Vagina (tissue), 2 donors: ENCODE data around the gene POU5F2.

ENCODE experiments used
- POLR2A ChIP-seq, 2 donors: fragments of 450-650 bp; IDR thresholded peaks; one replicate each; pipeline ENCODE4 v1.6.1; 2017; ENCODE audit warnings: antibody characterized with exemption in 2 of 2, mild to moderate bottlenecking in 2 of 2, moderate library complexity in 2 of 2
- POLR2AphosphoS5 ChIP-seq, 2 donors: sonication (generic); formaldehyde crosslinking; IDR thresholded peaks; one replicate each; pipeline ENCODE4 v1.9.0; 2017; ENCODE audit warnings: antibody characterized with exemption in 2 of 2, mild to moderate bottlenecking in 2 of 2, low read depth in 1 of 2; ENCODE audit not compliant: insufficient read depth in 1 of 2
- TF ChIP-seq, protein P1 (sequence below), 3 experiments: fragments of 450-650 bp in 2 of 3; fragments of 200-600 bp in 1 of 3; sonication (generic) in 1 of 3; IDR thresholded peaks; one replicate each; pipeline ENCODE4 v1.5.1; 2017 to 2019; ENCODE audit warnings: antibody characterized with exemption in 3 of 3, mild to moderate bottlenecking in 2 of 3, moderate library complexity in 2 of 3

DNA sequence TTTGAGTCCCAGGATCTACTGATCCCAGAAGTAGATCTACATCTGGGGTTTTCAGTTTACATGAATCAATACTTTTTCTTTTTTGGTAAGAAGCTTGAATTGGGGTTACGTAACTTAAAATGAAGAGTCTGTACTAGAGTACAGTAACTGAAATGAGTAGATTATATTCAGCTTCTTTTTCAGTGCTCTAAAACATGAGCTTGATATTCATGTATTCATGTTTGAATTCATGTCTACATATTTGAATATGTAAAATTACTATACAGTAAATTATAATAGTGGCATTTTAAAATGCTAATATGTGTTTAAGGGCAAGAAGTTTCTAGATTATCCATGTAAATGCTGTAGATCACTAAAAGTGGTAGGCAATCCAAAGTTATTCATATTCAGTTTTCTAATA is 14.8 kb downstream of the POU5F2 start:
- TF ChIP-seq, protein P1, sequence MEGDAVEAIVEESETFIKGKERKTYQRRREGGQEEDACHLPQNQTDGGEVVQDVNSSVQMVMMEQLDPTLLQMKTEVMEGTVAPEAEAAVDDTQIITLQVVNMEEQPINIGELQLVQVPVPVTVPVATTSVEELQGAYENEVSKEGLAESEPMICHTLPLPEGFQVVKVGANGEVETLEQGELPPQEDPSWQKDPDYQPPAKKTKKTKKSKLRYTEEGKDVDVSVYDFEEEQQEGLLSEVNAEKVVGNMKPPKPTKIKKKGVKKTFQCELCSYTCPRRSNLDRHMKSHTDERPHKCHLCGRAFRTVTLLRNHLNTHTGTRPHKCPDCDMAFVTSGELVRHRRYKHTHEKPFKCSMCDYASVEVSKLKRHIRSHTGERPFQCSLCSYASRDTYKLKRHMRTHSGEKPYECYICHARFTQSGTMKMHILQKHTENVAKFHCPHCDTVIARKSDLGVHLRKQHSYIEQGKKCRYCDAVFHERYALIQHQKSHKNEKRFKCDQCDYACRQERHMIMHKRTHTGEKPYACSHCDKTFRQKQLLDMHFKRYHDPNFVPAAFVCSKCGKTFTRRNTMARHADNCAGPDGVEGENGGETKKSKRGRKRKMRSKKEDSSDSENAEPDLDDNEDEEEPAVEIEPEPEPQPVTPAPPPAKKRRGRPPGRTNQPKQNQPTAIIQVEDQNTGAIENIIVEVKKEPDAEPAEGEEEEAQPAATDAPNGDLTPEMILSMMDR (IDR thresholded peaks at IDR 0.05), result no peak
- TF ChIP-seq POLR2A (IDR thresholded peaks at IDR 0.05), result no peak
- TF ChIP-seq POLR2AphosphoS5 (IDR thresholded peaks at IDR 0.05; ENCODE audit: insufficient read depth in 1 of 2, low read depth in 1 of 2), result no peak
